Skeletal muscle cell (primary cell): Measurements from ENCODE around the gene IL1RAPL2.
"Not testable (repeated sequence)": the region's sequence is repeated elsewhere in the genome, so short reads cannot be mapped to it uniquely, and the experiment has no call there.

Experiments
- DNase-seq: peaks from one replicate; pipeline ENCODE4 v3.0.0-alpha.2; 2010; ENCODE audit warnings: low read depth
- H3K4me3 ChIP-seq: 2 replicates; pipeline ENCODE4 v1.5.1; 2011; ENCODE audit warnings: low read depth, mild to moderate bottlenecking, control low read depth, low read length, moderate library complexity

The IL1RAPL2 gene

DNA sequence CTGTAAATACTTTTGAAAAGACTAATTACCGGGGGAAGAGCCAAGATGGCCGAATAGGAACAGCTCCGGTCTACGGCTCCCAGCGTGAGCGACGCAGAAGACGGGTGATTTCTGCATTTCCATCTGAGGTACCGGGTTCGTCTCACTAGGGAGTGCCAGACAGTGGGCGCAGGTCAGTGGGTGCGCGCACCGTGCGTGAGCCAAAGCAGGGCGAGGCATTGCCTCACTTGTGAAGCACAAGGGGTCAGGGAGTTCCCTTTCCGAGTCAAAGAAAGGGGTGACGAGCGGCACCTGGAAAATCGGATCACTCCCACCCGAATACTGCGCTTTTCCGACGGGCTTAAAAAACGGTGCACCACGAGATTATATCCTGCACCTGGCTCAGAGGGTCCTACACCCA is 1230.9 kb downstream of the IL1RAPL2 start:
- not testable (repeated sequence) for DNase-seq, H3K4me3 ChIP-seq

DNA sequence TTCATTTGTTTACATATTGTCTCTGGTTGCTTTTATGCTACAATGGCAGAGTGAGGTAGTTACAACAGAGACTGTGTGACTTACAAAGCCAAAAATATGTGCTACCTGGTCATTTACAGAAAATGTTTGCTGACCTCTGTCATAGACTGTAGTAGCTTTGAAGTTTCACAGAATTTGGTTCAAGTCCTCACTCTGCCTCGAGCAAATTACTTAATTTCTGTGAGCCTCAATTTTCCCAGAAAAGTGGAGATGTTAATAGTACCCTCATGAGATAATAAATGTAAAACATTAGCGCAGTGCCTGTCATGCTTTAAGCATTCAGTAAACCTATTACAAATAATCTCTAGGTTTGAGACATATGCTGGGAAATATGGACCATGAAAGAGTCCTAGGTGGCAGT is 1237.9 kb downstream of the IL1RAPL2 start:
- H3K4me3 ChIP-seq = no peak overlapping the region
- no peak for DNase-seq

DNA sequence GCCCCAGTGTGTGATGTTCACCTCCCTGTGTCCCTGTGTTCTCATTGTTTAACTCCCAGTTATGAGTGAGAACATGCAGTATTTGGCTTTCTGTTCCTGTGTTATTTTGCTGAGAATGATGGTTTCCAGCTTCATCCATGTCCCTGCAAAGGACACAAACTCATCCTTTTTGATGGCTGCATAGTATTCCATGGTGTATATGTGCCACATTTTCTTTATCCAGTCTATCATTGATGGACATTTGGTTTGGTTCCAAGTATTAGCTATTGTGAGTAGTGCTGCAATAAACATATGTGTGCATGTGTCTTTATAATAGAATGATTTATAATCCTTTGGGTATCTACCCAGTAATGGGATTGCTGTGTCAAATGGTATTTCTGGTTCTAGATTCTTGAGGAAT is 1239.7 kb downstream of the IL1RAPL2 start:
- not testable (repeated sequence) for H3K4me3 ChIP-seq, DNase-seq

GRCh38 chrX:105816517-105816916 is 1250.5 kb downstream of the IL1RAPL2 start:
- DNase-seq = no peak
- no peak overlapping the region for H3K4me3 ChIP-seq
